GM19043 (cell line): ENCODE data around the gene CROCC.
"Not testable (repeated sequence)": the region's sequence is repeated elsewhere in the genome, so short reads cannot be mapped to it uniquely, and the experiment has no call there.

Experiments
- ATAC-seq: cut with Tn5 transposase; IDR thresholded peaks from one replicate; pipeline ENCODE4 v1.9.1; 2021; ENCODE audit warnings: low read depth; ENCODE audit not compliant: unreplicated experiment

The CROCC gene, protein sequence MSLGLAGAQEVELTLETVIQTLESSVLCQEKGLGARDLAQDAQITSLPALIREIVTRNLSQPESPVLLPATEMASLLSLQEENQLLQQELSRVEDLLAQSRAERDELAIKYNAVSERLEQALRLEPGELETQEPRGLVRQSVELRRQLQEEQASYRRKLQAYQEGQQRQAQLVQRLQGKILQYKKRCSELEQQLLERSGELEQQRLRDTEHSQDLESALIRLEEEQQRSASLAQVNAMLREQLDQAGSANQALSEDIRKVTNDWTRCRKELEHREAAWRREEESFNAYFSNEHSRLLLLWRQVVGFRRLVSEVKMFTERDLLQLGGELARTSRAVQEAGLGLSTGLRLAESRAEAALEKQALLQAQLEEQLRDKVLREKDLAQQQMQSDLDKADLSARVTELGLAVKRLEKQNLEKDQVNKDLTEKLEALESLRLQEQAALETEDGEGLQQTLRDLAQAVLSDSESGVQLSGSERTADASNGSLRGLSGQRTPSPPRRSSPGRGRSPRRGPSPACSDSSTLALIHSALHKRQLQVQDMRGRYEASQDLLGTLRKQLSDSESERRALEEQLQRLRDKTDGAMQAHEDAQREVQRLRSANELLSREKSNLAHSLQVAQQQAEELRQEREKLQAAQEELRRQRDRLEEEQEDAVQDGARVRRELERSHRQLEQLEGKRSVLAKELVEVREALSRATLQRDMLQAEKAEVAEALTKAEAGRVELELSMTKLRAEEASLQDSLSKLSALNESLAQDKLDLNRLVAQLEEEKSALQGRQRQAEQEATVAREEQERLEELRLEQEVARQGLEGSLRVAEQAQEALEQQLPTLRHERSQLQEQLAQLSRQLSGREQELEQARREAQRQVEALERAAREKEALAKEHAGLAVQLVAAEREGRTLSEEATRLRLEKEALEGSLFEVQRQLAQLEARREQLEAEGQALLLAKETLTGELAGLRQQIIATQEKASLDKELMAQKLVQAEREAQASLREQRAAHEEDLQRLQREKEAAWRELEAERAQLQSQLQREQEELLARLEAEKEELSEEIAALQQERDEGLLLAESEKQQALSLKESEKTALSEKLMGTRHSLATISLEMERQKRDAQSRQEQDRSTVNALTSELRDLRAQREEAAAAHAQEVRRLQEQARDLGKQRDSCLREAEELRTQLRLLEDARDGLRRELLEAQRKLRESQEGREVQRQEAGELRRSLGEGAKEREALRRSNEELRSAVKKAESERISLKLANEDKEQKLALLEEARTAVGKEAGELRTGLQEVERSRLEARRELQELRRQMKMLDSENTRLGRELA (N-terminal part only)

DNA sequence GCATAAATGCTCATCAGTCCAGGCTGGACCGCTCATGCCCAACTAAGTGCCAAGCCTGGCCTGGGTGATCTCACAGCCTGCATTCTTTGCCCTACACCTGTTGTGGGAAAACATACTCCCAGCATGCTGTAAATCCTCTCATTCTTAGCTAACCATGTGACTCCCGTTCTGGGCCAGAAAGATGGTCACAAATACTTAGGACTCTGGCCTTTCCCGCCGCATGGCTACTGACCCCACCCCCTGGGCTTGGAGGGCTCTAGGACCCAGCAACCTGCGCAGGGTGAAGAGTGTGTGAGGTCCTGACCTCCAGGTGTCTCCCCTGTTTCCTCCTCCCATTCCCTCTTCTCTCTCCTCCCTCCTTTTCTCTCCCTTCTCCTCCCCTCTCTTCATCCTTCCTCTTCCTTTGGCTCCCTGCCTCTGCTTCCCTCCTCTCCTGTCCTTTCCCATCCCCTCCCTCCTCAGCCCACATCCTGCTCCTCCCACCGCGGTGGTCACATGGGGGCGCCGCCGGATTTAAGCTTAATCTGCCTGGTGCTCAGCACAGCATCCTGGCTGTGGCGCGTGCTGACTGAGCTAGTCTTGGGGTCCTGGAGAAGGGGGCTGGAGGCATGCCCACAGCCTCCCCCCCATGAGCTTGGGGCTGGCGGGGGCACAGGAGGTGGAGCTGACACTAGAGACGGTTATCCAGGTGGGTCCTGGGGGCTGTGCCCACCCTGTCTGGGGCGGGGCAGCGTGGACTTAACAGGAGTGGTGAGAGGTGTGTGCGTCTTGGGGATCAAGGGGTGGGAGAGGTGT is at the start of gene CROCC:
TSS of gene CROCC (plus strand) at position 541 of the 795 bp plus-strand sequence. CDS start at position 629, 88 bp downstream.
- ATAC-seq, result no peak

DNA sequence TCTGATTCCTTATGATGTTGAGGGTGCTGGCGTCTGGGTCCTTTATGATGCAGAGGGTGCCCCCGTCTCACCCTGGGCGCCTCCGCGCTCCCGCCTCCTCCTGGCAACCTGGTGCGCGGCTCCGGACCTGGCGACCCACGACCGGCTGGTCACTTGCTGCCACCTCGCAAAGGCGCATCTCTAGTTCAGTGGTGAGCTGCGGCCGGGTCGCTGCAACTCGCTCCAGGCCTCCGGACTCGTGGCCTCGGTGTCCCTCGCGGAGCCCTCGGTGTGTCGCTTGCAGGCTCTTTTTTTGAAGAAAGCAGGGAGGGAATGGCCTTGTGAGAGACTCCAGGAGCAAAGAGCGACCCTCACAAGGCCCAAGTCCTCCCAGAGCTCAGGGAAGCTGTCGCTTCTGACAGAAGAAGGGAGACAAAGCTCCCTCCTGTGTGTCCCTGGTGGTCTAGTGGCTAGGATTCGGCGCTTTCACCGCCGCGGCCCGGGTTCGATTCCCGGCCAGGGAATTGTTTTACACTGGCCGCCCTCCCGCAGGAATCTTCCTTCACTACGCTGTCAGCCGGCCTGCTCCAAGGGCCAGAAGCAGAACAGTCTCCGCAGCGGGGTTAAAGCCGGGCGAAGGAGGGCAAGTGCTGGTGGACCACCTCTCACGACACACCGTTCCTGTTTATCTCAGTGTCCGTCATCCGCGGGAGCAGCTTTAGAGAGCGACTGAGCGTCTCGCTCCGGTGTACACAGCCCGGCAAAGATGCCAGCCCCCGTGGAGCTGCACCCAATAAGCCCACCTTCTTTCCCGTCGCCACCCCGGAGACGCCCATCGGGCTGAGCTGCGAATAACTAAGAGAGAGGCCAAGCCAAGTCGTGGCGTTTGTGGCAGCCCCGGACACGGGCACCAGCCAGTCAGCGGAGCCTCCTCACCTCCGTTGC is 49.3 kb upstream of the CROCC start:
- ATAC-seq, result not testable (repeated sequence)

DNA sequence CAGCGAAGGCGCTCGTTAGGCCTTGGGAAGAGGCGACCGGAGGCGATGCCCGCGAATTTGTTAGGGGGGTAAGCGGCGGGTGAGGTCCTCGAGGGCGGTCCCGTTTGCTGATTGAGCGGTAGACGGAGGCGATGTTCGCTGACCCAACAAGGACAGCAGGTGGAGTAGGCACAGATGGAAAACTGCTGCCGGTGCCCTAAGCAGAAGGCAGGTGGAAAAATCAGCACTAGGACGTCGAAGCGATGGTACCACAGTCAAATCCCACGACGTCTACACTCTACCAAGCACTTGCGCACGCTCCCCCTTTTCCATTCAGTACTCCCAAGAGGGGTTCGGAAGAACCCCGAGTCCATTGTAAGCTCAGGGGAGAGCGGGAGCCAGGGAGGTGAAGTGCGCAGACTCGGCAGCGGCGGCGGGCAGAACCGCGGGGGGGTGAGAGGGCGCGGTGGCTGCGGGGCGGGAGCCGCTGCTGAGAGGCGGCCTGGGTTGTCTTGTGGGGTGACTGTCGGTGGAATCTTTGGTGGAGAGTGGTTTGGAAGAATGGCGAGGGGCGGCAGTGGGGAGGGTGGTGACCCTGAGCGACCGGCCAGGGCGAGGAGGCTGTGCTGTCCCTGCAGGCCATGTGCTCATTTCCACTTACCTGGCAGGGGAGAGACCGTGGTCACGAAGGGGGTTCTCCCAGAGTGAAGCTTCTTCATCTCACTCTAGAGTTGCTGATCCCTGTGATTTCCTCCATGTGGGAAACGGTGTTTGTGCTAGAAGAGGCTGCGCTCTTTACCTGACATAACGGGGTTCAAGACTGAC is 48.5 kb upstream of the CROCC start:
- not testable (repeated sequence) for ATAC-seq

DNA sequence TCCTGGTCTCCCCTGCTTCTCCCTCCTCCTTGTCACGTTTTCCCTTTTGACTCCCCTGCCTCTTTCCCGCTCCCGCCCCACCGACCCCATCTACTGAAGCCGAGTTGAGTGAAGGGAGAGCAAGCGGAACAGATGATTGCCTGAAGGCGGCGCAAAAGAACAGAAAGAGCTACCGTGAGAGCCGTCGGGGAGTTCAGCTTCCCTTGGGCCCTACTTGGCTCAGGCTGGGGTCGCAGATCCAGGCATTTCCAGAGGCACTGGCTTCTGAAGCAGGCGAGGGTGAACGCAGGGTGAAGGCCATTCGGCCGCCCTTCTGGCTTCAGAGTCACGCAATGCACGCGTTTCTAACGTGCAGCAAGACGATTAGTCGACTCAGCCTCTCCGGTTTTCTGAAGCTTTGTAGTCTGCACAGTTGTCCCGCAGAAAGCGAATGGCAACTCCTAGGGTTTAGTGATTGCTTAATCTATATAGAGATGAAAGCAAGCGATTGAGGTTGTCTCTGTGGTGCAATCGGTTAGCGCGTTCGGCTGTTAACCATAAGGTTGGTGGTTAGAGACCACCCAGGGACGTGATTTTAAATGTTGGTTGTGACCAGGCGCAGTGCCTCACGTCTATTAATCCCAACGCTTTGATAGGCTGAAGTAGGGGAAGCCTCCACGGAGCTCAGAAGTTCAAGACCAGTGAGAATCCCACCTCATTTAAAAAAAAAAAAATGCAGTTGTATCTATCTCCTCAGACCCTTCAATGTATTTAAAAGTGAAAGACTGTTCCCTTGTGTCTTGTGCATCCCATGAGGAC is 46.6 kb upstream of the CROCC start:
- not testable (repeated sequence) for ATAC-seq

DNA sequence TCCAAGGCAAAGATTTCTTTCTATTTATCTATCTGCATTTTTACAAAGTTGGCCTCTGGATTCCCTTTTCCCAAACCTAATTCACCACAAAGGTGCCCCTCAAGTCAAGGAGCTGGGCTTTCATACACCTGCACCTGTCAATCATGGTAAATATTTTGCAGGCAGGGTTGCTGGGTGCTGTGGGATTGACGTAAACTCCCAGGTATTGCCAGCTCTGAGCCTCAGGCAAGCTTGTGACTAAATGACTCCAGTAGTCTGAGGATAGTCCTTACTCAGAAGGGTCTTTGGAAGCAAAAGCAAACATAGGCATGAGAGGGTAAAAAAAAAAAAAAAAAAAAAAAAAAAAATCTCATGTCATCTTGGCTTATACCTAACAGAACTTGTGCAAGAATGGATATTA is 40.0 kb upstream of the CROCC start:
- ATAC-seq, result not testable (repeated sequence)

DNA sequence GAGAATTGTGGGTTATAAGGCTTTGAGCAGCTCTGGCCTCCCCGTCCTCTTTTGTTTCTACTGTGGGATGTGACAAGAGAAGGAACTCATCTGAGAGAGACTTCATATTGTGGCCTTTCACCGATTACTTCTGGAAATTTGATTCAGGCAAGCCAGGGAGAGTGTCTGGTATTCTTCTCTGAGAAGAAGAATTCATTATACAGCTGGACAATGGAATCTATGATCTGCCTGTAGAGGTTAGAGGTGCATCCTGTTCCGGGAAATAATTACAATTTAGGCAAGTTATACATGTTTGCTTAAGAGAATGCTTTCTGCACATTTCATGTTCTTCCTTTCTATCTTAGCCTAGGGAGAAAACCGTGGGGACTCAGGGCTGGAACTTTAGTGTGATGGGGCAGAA is 38.7 kb upstream of the CROCC start:
- no peak for ATAC-seq

DNA sequence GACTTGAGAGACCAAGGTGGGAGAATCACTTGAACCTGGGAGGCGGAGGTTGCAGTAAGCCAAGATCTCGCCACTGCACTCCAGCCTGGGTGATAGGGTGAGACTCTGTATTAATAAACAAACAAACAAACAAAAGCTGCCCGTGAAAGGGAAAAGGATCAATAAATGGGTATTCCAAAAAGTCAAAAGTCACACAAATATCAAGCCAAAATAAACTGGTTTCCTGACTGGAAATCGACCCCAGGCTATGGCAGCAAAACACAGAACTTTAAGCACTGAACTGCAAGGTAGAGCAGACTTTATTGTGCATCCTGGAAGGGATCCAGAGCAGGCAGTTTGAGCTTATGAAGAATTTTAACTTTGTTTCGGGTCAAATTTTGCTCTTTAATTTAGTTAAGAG is 37.2 kb upstream of the CROCC start:
- ATAC-seq, result not testable (repeated sequence)

DNA sequence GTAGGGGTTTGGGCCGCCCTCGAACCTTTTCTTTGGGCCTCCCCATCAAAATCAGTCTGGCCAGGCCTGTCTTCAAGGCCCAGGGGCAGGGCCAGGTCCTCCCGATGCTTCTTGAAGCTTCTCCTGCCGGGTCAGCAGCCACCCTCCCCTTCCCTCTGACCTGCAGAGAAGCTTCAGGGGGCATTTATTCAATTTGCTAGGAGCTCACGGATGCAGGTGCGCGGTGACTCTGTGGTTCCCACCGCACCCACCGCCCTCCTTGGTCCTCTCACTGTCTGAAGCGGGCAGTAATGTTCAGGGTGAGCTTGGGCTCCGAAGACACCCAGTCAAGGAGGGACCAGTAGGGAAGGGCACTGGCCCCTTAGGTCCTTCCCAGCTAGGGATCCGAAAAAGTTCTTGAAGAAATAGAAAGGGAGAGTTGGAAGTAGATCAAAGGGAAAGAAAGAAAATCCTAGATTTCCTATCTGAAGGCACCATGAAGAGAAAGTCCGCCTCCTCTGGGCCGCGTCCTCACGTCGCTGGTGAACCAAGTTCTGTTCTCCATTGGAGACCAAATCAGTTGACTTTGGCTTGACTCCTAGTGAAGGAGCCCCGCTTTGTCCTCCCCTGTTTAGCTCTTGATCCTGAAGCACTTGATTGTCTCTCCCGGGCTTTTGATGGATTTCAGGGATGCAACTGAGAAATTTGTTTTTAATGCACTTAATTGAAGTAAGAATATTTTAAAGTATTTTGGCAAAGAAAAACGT is 34.7 kb upstream of the CROCC start:
- ATAC-seq, result no peak

DNA sequence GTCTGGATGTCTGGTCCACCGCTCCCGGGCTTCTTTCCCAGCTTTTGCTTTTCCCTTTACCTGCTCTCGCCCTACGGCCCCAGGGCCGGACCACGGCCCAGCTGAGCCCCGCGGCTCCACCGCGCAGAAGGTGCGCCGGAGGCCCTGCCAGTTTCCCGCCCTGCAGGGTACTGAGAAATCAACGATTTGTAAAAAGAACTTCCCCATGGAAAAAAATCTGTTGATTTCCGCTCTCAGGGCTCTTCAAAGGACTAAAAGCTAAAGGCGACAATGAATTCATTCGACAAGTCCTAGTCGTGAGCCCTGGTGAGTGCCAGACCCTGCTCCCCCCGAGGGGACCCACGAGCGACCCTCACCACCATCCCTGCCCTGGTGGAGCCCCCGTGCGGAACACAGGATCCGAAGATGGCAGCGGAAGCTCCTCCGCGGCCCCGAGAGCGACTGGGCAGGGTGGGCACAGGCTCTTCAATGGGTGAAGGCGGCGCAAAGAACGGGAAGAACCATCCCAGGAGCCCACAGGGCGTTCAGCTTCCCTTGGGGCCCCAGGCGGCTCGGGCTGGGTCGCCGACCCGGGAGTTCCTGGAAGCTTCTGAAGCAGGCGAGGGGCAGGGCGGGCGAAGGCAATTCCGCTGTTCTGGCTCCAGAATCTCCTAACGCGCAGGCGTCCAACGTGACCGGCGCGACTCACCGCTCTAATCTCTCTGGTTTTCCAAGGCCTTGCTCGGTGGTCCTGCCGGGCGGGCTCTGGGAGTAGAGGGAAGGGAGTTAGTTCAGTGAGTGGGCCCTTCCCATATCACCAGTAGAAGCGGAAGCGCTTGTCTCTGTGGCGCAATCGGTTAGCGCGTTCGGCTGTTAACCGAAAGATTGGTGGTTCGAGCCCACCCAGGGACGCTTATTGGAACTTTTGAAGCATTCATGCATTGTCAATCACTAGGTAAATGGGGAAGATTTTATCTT is 32.6 kb upstream of the CROCC start:
- ATAC-seq, result no peak

DNA sequence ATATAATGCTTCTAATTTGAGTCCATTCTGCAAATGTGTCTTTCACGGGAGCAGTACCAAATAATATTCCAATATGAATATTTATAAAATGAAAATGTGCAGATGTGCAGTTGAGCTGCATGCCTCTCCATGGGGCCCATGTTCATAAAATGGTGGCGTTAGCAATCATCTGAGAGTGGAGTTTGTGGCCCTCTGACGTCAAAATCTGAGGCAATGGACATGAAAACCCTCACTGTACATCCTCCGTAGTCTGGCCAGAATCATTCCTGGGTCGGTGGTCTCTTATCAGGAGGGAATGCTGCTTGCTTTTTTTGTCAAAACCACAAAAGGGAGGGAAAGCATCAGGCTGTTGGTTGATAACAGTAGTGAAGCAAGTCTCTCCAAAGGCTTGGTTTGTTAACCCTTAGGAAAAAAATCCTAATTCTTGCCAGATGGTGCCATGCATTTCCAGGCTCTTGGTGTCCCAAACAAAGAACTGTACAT is 31.2 kb upstream of the CROCC start:
- not testable (repeated sequence) for ATAC-seq

DNA sequence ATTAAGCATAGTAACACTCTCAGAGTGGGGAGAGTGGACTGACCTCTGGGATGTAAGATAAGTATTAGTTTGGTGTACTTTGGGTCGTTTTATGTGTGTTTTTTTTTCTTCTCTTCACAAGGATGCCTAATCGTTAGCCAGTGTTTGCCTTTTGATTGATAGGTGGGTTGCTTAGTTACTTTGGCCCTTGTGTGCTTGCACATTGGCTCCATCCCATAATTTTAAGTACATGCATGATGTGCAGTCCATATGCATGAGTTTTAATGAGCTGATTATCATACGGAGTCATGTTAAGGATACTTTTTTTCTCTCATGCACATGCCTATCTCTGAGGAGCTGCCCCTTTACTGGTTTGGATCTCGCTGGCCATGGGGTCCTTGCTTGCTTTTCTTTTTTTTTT is 30.7 kb upstream of the CROCC start:
- not testable (repeated sequence) for ATAC-seq

DNA sequence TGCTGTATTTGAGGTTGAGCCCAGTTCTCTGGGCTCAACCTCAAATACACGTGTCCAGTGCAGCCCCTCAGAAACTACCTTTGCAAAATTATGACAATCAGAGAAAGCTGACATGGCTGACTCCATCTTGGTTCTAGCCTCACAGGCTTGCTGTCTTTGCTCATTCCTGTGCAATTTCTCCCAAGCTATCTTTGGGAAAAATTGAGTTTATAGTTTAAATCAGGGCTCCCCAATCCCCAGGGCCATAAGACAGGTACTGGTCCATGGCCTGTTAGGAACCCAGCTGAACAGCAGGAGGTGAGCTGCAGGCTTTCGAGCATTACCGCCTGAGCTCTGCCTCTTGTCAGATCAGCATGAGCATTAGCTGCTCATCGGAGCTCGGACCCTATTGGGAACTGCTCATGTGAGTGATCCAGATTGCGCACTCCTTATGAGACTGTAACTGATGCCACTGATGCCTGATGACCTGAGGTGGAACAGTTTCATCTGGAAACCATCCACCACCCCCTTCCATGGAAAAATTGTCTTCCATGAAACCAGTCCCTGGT is 28.7 kb upstream of the CROCC start:
- ATAC-seq, result not testable (repeated sequence)

DNA sequence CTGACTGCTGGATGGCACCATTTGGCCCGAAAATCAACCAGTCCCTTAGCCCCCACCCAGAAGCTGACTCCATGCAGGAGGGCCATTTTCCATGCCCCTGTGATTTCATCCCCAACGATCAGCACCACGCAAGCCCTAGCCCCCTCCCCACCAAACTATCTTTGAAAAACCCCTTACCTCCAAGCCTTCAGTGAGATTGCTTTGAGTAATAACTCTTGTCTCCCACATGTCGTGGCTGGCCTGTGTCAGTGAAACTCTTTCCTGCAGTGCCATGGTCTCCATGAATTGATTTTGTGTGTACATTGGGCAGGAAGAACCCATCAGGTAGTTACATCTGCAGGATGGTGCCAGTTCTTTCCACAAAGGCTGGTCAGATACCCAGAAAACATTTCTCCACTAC is 27.9 kb upstream of the CROCC start:
- ATAC-seq, result not testable (repeated sequence)

DNA sequence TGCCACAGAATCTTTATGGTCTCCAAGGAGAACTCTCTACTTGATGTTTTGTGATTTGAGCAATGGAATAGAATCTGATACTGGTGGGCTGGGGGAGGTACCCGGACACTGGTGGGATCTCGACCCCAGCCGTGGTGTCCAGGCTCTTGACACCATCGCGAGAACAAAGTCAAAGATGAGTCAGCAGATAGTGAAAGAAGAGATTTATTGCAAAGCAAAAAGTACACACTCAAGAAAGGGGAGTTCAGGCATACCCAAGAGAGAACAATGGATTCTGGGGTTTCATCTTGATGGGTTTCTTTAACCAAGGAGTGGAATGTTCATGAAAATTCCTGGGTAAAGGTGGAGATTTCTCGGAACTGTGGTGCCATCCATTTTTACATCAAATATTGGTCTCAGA is 27.4 kb upstream of the CROCC start:
- ATAC-seq, result not testable (repeated sequence)

DNA sequence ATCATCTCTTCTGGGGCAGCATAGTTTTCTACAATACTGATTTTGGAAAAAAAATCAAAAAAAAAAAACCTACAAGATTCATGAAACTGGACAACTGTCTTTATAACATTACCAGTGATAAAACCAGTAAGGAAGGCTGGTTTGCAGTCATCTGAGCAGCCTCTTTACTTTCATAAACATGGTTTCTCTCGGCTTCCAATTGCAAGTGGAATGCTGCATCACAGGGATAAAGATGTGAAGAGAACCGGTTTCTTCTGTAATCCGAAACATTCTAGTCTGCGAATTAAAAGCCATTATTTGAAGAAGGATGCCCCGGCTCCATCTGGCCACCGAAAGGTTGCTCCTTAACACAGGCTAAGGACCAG is 26.5 kb upstream of the CROCC start:
- not testable (repeated sequence) for ATAC-seq
